Activated CD8-positive, alpha-beta memory T cell treated with anti-CD3 and anti-CD28 coated beads, Interleukin-2, amount 10 ng/mL, durations not matched to agents 7 days and 5 days (primary cell): ENCODE results near the gene PLPPR2. TPM values are rescaled to one million over a fixed set of nuclear protein-coding genes. Genes with fewer than 3 reads are reported as not detected.
"Not testable (repeated sequence)": the region's sequence is repeated elsewhere in the genome, so short reads cannot be mapped to it uniquely, and the experiment has no call there.

Experiments used
- ATAC-seq: fragments of 150-1000 bp; cut with Tn5 transposase; one replicate; pipeline ENCODE4 v1.10.0; 2021; ENCODE audit warnings: moderate library complexity
- CTCF ChIA-PET: fragments of 350-600 bp; sonication (Branson Sonifier 250); formaldehyde crosslinking; loops from one replicate; lab custom pipeline; 2021; ENCODE audit warnings: antibody characterized with exemption; lab: Charles Lee
- DNase-seq: peaks from one replicate; pipeline ENCODE4 v3.0.0-alpha.2; 2020
- H3K27ac Mint-ChIP-seq: one replicate; pipeline ENCODE4 v1.8.0; 2021; ENCODE audit warnings: mild to moderate bottlenecking, mixed read lengths
- H3K27me3 Mint-ChIP-seq: one replicate; pipeline ENCODE4 v1.8.0; 2021; ENCODE audit warnings: mixed read lengths
- H3K36me3 Mint-ChIP-seq: one replicate; pipeline ENCODE4 v1.8.0; 2021; ENCODE audit warnings: mild to moderate bottlenecking, mixed read lengths
- H3K4me1 Mint-ChIP-seq: one replicate; pipeline ENCODE4 v1.8.0; 2021; ENCODE audit warnings: mixed read lengths
- H3K4me3 Mint-ChIP-seq: one replicate; pipeline ENCODE4 v1.8.0; 2021; ENCODE audit warnings: mild to moderate bottlenecking, moderate library complexity, mixed read lengths
- H3K9me3 Mint-ChIP-seq: one replicate; pipeline ENCODE4 v1.8.0; 2022; ENCODE audit warnings: low read depth, mixed read lengths
- total RNA-seq, 2 experiments: library from RNA; stranded (reverse); gene quantifications; one replicate each; pipeline ENCODE4 v1.2.3, GENCODE V29; 2021

The PLPPR2 gene
- total RNA-seq, 2 experiments from 2014 or later: 0.87 to 1.3 TPM

- no peaks in the 10 kb centered on the region for H3K27me3 Mint-ChIP-seq
- CTCF ChIA-PET: interaction anchor here (0.8 to 2.3 kb wide), 12 partner anchors 9 to 220 kb away, joined by 3 to 9 read pairs (median 4); partner anchors contain the start of genes ODAD3, PRKCSH and SWSAP1
- H3K27ac Mint-ChIP-seq: peak within 1 kb of the TSS; percentile 95
- DNase-seq (peak; percentile 100), ATAC-seq (peak; percentile 99)
- peaks cover 21% of the 10 kb centered on the region for H3K4me1 Mint-ChIP-seq
- peaks cover 3% of the 10 kb centered on the region for H3K36me3 Mint-ChIP-seq
- H3K9me3 Mint-ChIP-seq: peaks cover 5% of the 10 kb centered on the region
- H3K4me3 Mint-ChIP-seq: peak within 1 kb of the TSS; percentile 92
Measured at GRCh38 chr19:11346104-11346940, 8.9 kb upstream of the PLPPR2 start, which contains the start of the genes CCDC159 and TMEM205. TSS of gene CCDC159 (plus strand) at chr19:11346519. CDS start at chr19:11346607, 88 bp downstream. TSS of gene TMEM205 (minus strand) at chr19:11346268. CDS start at chr19:11345619, 649 bp downstream.

GRCh38 chr19:11347546-11348039, 7.6 kb upstream of the PLPPR2 start:
- DNase-seq (no peak), ATAC-seq (no peak)
- Mint-ChIP-seq H3K9me3 (peaks cover 5% of the 10 kb centered on the region), H3K27ac (no peak overlapping the region), H3K4me3 (peak overlapping the region; percentile 92), H3K27me3 (no peaks in the 10 kb centered on the region), H3K36me3 (peaks cover 3% of the 10 kb centered on the region), H3K4me1 (peaks cover 21% of the 10 kb centered on the region)
- CTCF ChIA-PET: interaction anchor here (2.3 kb wide), 1 partner anchor 33 kb away, joined by 8 read pairs; no protein-coding TSS in a partner anchor

GRCh38 chr19:11349171-11349570, 6.1 kb upstream of the PLPPR2 start:
- H3K27ac Mint-ChIP-seq: no peak overlapping the region
- DNase-seq: no peak
- peaks cover 3% of the 10 kb centered on the region for H3K36me3 Mint-ChIP-seq
- no peaks in the 10 kb centered on the region for H3K27me3 Mint-ChIP-seq
- H3K9me3 Mint-ChIP-seq: peaks cover 5% of the 10 kb centered on the region
- ATAC-seq: no peak
- CTCF ChIA-PET: no interaction called here
- H3K4me1 Mint-ChIP-seq: peaks cover 21% of the 10 kb centered on the region
- no peak overlapping the region for H3K4me3 Mint-ChIP-seq

- peaks cover 11% of the 10 kb centered on the region for H3K4me1 Mint-ChIP-seq
- DNase-seq, H3K27me3 Mint-ChIP-seq, H3K27ac Mint-ChIP-seq, CTCF ChIA-PET, H3K9me3 Mint-ChIP-seq, H3K4me3 Mint-ChIP-seq, ATAC-seq, H3K36me3 Mint-ChIP-seq: not testable (repeated sequence)
Measured at GRCh38 chr19:11354102-11354501, 1.1 kb upstream of the PLPPR2 start.

GRCh38 chr19:11356074-11356397, 804 bp downstream of the PLPPR2 start:
- no peaks in the 10 kb centered on the region for H3K36me3 Mint-ChIP-seq
- DNase-seq (no peak), ATAC-seq (no peak)
- no peaks in the 10 kb centered on the region for H3K9me3 Mint-ChIP-seq
- CTCF ChIA-PET: no interaction called here
- peaks cover 11% of the 10 kb centered on the region for H3K4me1 Mint-ChIP-seq
- H3K4me3 Mint-ChIP-seq: peak overlapping the region; percentile 22
- H3K27me3 Mint-ChIP-seq: peaks cover 9% of the 10 kb centered on the region
- H3K27ac Mint-ChIP-seq: no peak overlapping the region

GRCh38 chr19:11356676-11357550, 1.7 kb downstream of the PLPPR2 start:
- Mint-ChIP-seq H3K36me3 (no peaks in the 10 kb centered on the region), H3K27me3 (peaks cover 9% of the 10 kb centered on the region), H3K27ac (no peak overlapping the region), H3K4me3 (no peak overlapping the region), H3K9me3 (no peaks in the 10 kb centered on the region), H3K4me1 (peaks cover 11% of the 10 kb centered on the region)
- ATAC-seq (no peak), DNase-seq (no peak)
- CTCF ChIA-PET: no interaction called here

- CTCF ChIA-PET: interaction anchor here (0.9 kb wide), 1 partner anchor 9 kb away, joined by 3 read pairs; no protein-coding TSS in a partner anchor
- Mint-ChIP-seq H3K4me3 (no peak overlapping the region), H3K27me3 (peaks cover 9% of the 10 kb centered on the region), H3K36me3 (no peaks in the 10 kb centered on the region), H3K4me1 (peaks cover 11% of the 10 kb centered on the region), H3K27ac (no peak overlapping the region), H3K9me3 (no peaks in the 10 kb centered on the region)
- ATAC-seq (no peak), DNase-seq (no peak)
Measured at GRCh38 chr19:11359421-11359820, 4.2 kb downstream of the PLPPR2 start.

- Mint-ChIP-seq H3K27ac (no peak overlapping the region), H3K9me3 (no peaks in the 10 kb centered on the region), H3K27me3 (peaks cover 2% of the 10 kb centered on the region), H3K36me3 (no peaks in the 10 kb centered on the region), H3K4me3 (no peak overlapping the region), H3K4me1 (peaks cover 1% of the 10 kb centered on the region)
- DNase-seq (no peak), ATAC-seq (peak; percentile 41)
- CTCF ChIA-PET: interaction anchor here (1.4 kb wide), 1 partner anchor 68 kb away, joined by 8 read pairs; no protein-coding TSS in a partner anchor
Measured at GRCh38 chr19:11361037-11361770, 6.0 kb downstream of the PLPPR2 start.

GRCh38 chr19:11361771-11362731, 6.8 kb downstream of the PLPPR2 start:
- H3K9me3 Mint-ChIP-seq: no peaks in the 10 kb centered on the region
- no peak overlapping the region for H3K27ac Mint-ChIP-seq
- CTCF ChIA-PET: no interaction called here

GRCh38 chr19:11363881-11364280, 8.6 kb downstream of the PLPPR2 start:
- Mint-ChIP-seq H3K9me3 (no peaks in the 10 kb centered on the region), H3K27me3 (no peaks in the 10 kb centered on the region), H3K4me1 (no peaks in the 10 kb centered on the region), H3K4me3 (no peak overlapping the region), H3K36me3 (no peaks in the 10 kb centered on the region), H3K27ac (no peak overlapping the region)
- CTCF ChIA-PET: interaction anchor here (0.8 kb wide), 1 partner anchor 70 kb away, joined by 4 read pairs; no protein-coding TSS in a partner anchor
- no peak for DNase-seq
- ATAC-seq: no peak

More at GRCh38 chr19:11361771-11362731, 6.8 kb downstream of the PLPPR2 start:
- Mint-ChIP-seq H3K27me3 (no peaks in the 10 kb centered on the region), H3K36me3 (no peaks in the 10 kb centered on the region), H3K4me3 (no peak overlapping the region), H3K4me1 (no peaks in the 10 kb centered on the region)
- DNase-seq (no peak), ATAC-seq (no peak)

GRCh38 chr19:11364296-11364904, 9.2 kb downstream of the PLPPR2 start:
- Mint-ChIP-seq H3K4me1 (no peaks in the 10 kb centered on the region), H3K27me3 (no peaks in the 10 kb centered on the region), H3K36me3 (no peaks in the 10 kb centered on the region), H3K4me3 (no peak overlapping the region), H3K9me3 (no peaks in the 10 kb centered on the region), H3K27ac (no peak overlapping the region)
- no peak for ATAC-seq
- CTCF ChIA-PET: no interaction called here
- DNase-seq: no peak
